ENCODE results near the gene THSD4.

THSD4 gene

GRCh38 chr15:71290002-71290401, 174.7 kb downstream of the THSD4 start:
- no peaks in the 10 kb centered on the region for H3K36me3 ChIP-seq (ENCODE audit: control insufficient read depth in 1 of 2, insufficient read depth in 2 of 2, low read length in 2 of 2)
- H3K27me3 ChIP-seq (ENCODE audit: low read depth, low read length): no peaks in the 10 kb centered on the region
- no peak overlapping the region for H3K4me3 ChIP-seq (ENCODE audit: low read depth in 1 of 2, low read length in 2 of 2)
- H3K9me3 ChIP-seq (ENCODE audit: control insufficient read depth in 1 of 2, low read length in 2 of 2): no peaks in the 10 kb centered on the region
- H3K27ac ChIP-seq (ENCODE audit: low read length): no peak overlapping the region
- no peaks in the 10 kb centered on the region for H3K4me1 ChIP-seq (ENCODE audit: control insufficient read depth in 1 of 2, insufficient read depth in 2 of 2, low read length in 2 of 2)

GRCh38 chr15:71290881-71291635, 175.8 kb downstream of the THSD4 start:
- Histone ChIP-seq H3K27me3 (ENCODE audit: low read depth, low read length) (no peaks in the 10 kb centered on the region), H3K9me3 (ENCODE audit: control insufficient read depth in 1 of 2, low read length in 2 of 2) (no peaks in the 10 kb centered on the region), H3K4me3 (ENCODE audit: low read depth in 1 of 2, low read length in 2 of 2) (no peak overlapping the region), H3K36me3 (ENCODE audit: control insufficient read depth in 1 of 2, insufficient read depth in 2 of 2, low read length in 2 of 2) (no peaks in the 10 kb centered on the region), H3K27ac (ENCODE audit: low read length) (no peak overlapping the region), H3K4me1 (ENCODE audit: control insufficient read depth in 1 of 2, insufficient read depth in 2 of 2, low read length in 2 of 2) (no peaks in the 10 kb centered on the region)

- H3K27ac ChIP-seq (ENCODE audit: low read length): no peak overlapping the region
- H3K27me3 ChIP-seq (ENCODE audit: low read depth, low read length): no peaks in the 10 kb centered on the region
- no peaks in the 10 kb centered on the region for H3K36me3 ChIP-seq (ENCODE audit: control insufficient read depth in 1 of 2, insufficient read depth in 2 of 2, low read length in 2 of 2)
- no peaks in the 10 kb centered on the region for H3K4me1 ChIP-seq (ENCODE audit: control insufficient read depth in 1 of 2, insufficient read depth in 2 of 2, low read length in 2 of 2)
- H3K4me3 ChIP-seq (ENCODE audit: low read depth in 1 of 2, low read length in 2 of 2): no peak overlapping the region
- no peaks in the 10 kb centered on the region for H3K9me3 ChIP-seq (ENCODE audit: control insufficient read depth in 1 of 2, low read length in 2 of 2)
These were observed 176.5 kb downstream of the THSD4 start for GRCh38 chr15:71291723-71292122.

- no peaks in the 10 kb centered on the region for H3K9me3 ChIP-seq (ENCODE audit: control insufficient read depth in 1 of 2, low read length in 2 of 2)
- no peaks in the 10 kb centered on the region for H3K36me3 ChIP-seq (ENCODE audit: control insufficient read depth in 1 of 2, insufficient read depth in 2 of 2, low read length in 2 of 2)
- H3K27ac ChIP-seq (ENCODE audit: low read length): no peak overlapping the region
- no peak overlapping the region for H3K4me3 ChIP-seq (ENCODE audit: low read depth in 1 of 2, low read length in 2 of 2)
- H3K4me1 ChIP-seq (ENCODE audit: control insufficient read depth in 1 of 2, insufficient read depth in 2 of 2, low read length in 2 of 2): no peaks in the 10 kb centered on the region
- H3K27me3 ChIP-seq (ENCODE audit: low read depth, low read length): no peaks in the 10 kb centered on the region
These were observed 178.5 kb downstream of the THSD4 start for GRCh38 chr15:71293723-71294122.

- no peak overlapping the region for H3K4me3 ChIP-seq (ENCODE audit: low read depth in 1 of 2, low read length in 2 of 2)
- no peaks in the 10 kb centered on the region for H3K27me3 ChIP-seq (ENCODE audit: low read depth, low read length)
- no peaks in the 10 kb centered on the region for H3K36me3 ChIP-seq (ENCODE audit: control insufficient read depth in 1 of 2, insufficient read depth in 2 of 2, low read length in 2 of 2)
- no peaks in the 10 kb centered on the region for H3K4me1 ChIP-seq (ENCODE audit: control insufficient read depth in 1 of 2, insufficient read depth in 2 of 2, low read length in 2 of 2)
- no peak overlapping the region for H3K27ac ChIP-seq (ENCODE audit: low read length)
- no peaks in the 10 kb centered on the region for H3K9me3 ChIP-seq (ENCODE audit: control insufficient read depth in 1 of 2, low read length in 2 of 2)
These were observed 179.1 kb downstream of the THSD4 start for GRCh38 chr15:71294251-71294910.

- Histone ChIP-seq H3K9me3 (ENCODE audit: control insufficient read depth in 1 of 2, low read length in 2 of 2) (no peaks in the 10 kb centered on the region), H3K4me3 (ENCODE audit: low read depth in 1 of 2, low read length in 2 of 2) (no peak overlapping the region), H3K36me3 (ENCODE audit: control insufficient read depth in 1 of 2, insufficient read depth in 2 of 2, low read length in 2 of 2) (no peaks in the 10 kb centered on the region), H3K27me3 (ENCODE audit: low read depth, low read length) (no peaks in the 10 kb centered on the region), H3K27ac (ENCODE audit: low read length) (no peak overlapping the region), H3K4me1 (ENCODE audit: control insufficient read depth in 1 of 2, insufficient read depth in 2 of 2, low read length in 2 of 2) (no peaks in the 10 kb centered on the region)
These were observed 179.8 kb downstream of the THSD4 start for GRCh38 chr15:71294911-71295602.

- H3K36me3 ChIP-seq (ENCODE audit: control insufficient read depth in 1 of 2, insufficient read depth in 2 of 2, low read length in 2 of 2): no peaks in the 10 kb centered on the region
- H3K4me1 ChIP-seq (ENCODE audit: control insufficient read depth in 1 of 2, insufficient read depth in 2 of 2, low read length in 2 of 2): no peaks in the 10 kb centered on the region
- H3K27ac ChIP-seq (ENCODE audit: low read length): no peak overlapping the region
- H3K4me3 ChIP-seq (ENCODE audit: low read depth in 1 of 2, low read length in 2 of 2): no peak overlapping the region
- H3K27me3 ChIP-seq (ENCODE audit: low read depth, low read length): no peaks in the 10 kb centered on the region
- no peaks in the 10 kb centered on the region for H3K9me3 ChIP-seq (ENCODE audit: control insufficient read depth in 1 of 2, low read length in 2 of 2)
These were observed 180.5 kb downstream of the THSD4 start for GRCh38 chr15:71295603-71296314.

- Histone ChIP-seq H3K36me3 (ENCODE audit: control insufficient read depth in 1 of 2, insufficient read depth in 2 of 2, low read length in 2 of 2) (no peaks in the 10 kb centered on the region), H3K9me3 (ENCODE audit: control insufficient read depth in 1 of 2, low read length in 2 of 2) (no peaks in the 10 kb centered on the region), H3K4me3 (ENCODE audit: low read depth in 1 of 2, low read length in 2 of 2) (no peak overlapping the region), H3K4me1 (ENCODE audit: control insufficient read depth in 1 of 2, insufficient read depth in 2 of 2, low read length in 2 of 2) (no peaks in the 10 kb centered on the region), H3K27me3 (ENCODE audit: low read depth, low read length) (no peaks in the 10 kb centered on the region), H3K27ac (ENCODE audit: low read length) (no peak overlapping the region)
These were observed 181.0 kb downstream of the THSD4 start for GRCh38 chr15:71296315-71296679.

GRCh38 chr15:71301958-71302621, 186.8 kb downstream of the THSD4 start:
- Histone ChIP-seq H3K9me3 (ENCODE audit: control insufficient read depth in 1 of 2, low read length in 2 of 2) (no peaks in the 10 kb centered on the region), H3K4me1 (ENCODE audit: control insufficient read depth in 1 of 2, insufficient read depth in 2 of 2, low read length in 2 of 2) (peaks cover 0 to 13% of the 10 kb centered on the region in 2 donors), H3K27ac (ENCODE audit: low read length) (no peak overlapping the region), H3K36me3 (ENCODE audit: control insufficient read depth in 1 of 2, insufficient read depth in 2 of 2, low read length in 2 of 2) (no peaks in the 10 kb centered on the region), H3K27me3 (ENCODE audit: low read depth, low read length) (no peaks in the 10 kb centered on the region), H3K4me3 (ENCODE audit: low read depth in 1 of 2, low read length in 2 of 2) (no peak overlapping the region)

- no peaks in the 10 kb centered on the region for H3K27me3 ChIP-seq (ENCODE audit: low read depth, low read length)
- H3K27ac ChIP-seq (ENCODE audit: low read length): no peak overlapping the region
- H3K9me3 ChIP-seq (ENCODE audit: control insufficient read depth in 1 of 2, low read length in 2 of 2): no peaks in the 10 kb centered on the region
- no peaks in the 10 kb centered on the region for H3K36me3 ChIP-seq (ENCODE audit: control insufficient read depth in 1 of 2, insufficient read depth in 2 of 2, low read length in 2 of 2)
- no peak overlapping the region for H3K4me3 ChIP-seq (ENCODE audit: low read depth in 1 of 2, low read length in 2 of 2)
- peaks cover 0 to 13% of the 10 kb centered on the region in 2 donors for H3K4me1 ChIP-seq (ENCODE audit: control insufficient read depth in 1 of 2, insufficient read depth in 2 of 2, low read length in 2 of 2)
These were observed 187.7 kb downstream of the THSD4 start for GRCh38 chr15:71302861-71303410.
